ENCODE measurements around the gene CPT1A.

DNA sequence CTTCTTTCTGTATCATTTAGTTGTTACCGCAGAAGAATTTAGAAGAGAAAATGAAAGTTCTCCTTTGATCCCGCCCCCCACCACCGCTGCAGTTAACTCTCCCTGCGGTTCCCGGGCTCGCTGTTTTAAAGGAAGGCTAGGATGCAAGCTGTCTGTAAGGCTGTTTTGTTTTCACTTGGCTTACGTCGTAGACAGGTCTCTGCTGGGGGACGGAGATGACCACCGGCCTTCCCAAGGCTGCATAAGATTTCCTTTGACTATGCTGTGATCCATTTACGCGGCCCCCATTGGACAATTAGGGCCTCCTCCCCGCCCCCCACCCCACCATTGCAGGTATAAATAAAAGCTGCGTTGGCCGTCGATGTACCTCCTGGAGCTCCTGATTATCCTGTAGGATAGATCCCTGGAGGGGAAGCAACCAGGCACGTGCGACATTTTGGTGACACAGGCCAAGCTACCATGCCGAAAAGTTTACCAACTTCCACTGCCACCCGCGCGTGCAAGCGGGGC is 1.4 kb upstream of the CPT1A start:
- TF ChIP-seq EZH2 (IDR thresholded peaks at IDR 0.05; ENCODE audit: insufficient read depth, poor library complexity, severe bottlenecking) (no peak), EZH2phosphoT487 (IDR thresholded peaks at IDR 0.05; ENCODE audit: insufficient read depth, low read depth) (no peak)
